Embryonic facial prominence (tissue), 1 donor: ENCODE measurements around the gene EBNA1BP2.
A peak's percentile ranks its signal among the peaks of the same experiment; 100 is the strongest.
"Not testable (repeated sequence)": the region's sequence is repeated elsewhere in the genome, so short reads cannot be mapped to it uniquely, and the experiment has no call there.

Experiments used
- DNase-seq: peaks from one replicate; pipeline ENCODE4 v3.0.0-alpha.2; 2016; ENCODE audit errors: extremely low spot score

The EBNA1BP2 gene

GRCh38 chr1:43172527-43172972, 460 bp upstream of the EBNA1BP2 start:
- peak; percentile 86 for DNase-seq

- DNase-seq, result no peak
Observed at GRCh38 chr1:43171312-43171875, 696 bp downstream of the EBNA1BP2 start.

- no peak for DNase-seq
Observed at GRCh38 chr1:43165765-43166164, 6.3 kb downstream of the EBNA1BP2 start.

- DNase-seq, result no peak
Observed at GRCh38 chr1:43165162-43165561, 6.9 kb downstream of the EBNA1BP2 start.

- DNase-seq, result no peak
Observed at GRCh38 chr1:43156026-43156425, 16.1 kb downstream of the EBNA1BP2 start.

- DNase-seq, result no peak
Observed at GRCh38 chr1:43153443-43153842, 18.6 kb downstream of the EBNA1BP2 start.

- no peak for DNase-seq
Observed at GRCh38 chr1:43152866-43153265, 19.2 kb downstream of the EBNA1BP2 start.

GRCh38 chr1:43149889-43150288, 22.2 kb downstream of the EBNA1BP2 start:
- DNase-seq, result no peak

- DNase-seq, result peak; percentile 70
Observed at GRCh38 chr1:43147625-43148327, 24.3 kb downstream of the EBNA1BP2 start.

- DNase-seq, result no peak
Observed at GRCh38 chr1:43144237-43144636, 27.9 kb downstream of the EBNA1BP2 start.

GRCh38 chr1:43143441-43143888, 28.6 kb downstream of the EBNA1BP2 start:
- DNase-seq, result no peak

- no peak for DNase-seq
Observed at GRCh38 chr1:43140583-43140982, 31.5 kb downstream of the EBNA1BP2 start.

GRCh38 chr1:43140010-43140409, 32.1 kb downstream of the EBNA1BP2 start:
- DNase-seq, result no peak

- not testable (repeated sequence) for DNase-seq
Observed at GRCh38 chr1:43139295-43139694, 32.8 kb downstream of the EBNA1BP2 start.

GRCh38 chr1:43137445-43138052, 34.5 kb downstream of the EBNA1BP2 start:
- DNase-seq, result no peak

- DNase-seq, result no peak
Observed at GRCh38 chr1:43135857-43136781, 36.0 kb downstream of the EBNA1BP2 start.

GRCh38 chr1:43134640-43135039, 37.5 kb downstream of the EBNA1BP2 start:
- no peak for DNase-seq

GRCh38 chr1:43134068-43134467, 38.0 kb downstream of the EBNA1BP2 start:
- no peak for DNase-seq

GRCh38 chr1:43129426-43129825, 42.7 kb downstream of the EBNA1BP2 start:
- no peak for DNase-seq

- DNase-seq, result no peak
Observed at GRCh38 chr1:43128816-43129215, 43.3 kb downstream of the EBNA1BP2 start.

- DNase-seq, result no peak
Observed at GRCh38 chr1:43123031-43123430, 49.1 kb downstream of the EBNA1BP2 start.
